ENCODE data around the gene MON1B. TPM values are rescaled to one million over a fixed set of nuclear protein-coding genes. Genes with fewer than 3 reads are reported as not detected.
A peak's percentile ranks its signal among the peaks of the same experiment; 100 is the strongest.

The MON1B gene
- total and polyA plus RNA-seq, 2 of the 13 experiments (the other 11 are each of a cell fraction or from before 2014, with no cell fraction given): 13.4 to 15.6 TPM

DNA sequence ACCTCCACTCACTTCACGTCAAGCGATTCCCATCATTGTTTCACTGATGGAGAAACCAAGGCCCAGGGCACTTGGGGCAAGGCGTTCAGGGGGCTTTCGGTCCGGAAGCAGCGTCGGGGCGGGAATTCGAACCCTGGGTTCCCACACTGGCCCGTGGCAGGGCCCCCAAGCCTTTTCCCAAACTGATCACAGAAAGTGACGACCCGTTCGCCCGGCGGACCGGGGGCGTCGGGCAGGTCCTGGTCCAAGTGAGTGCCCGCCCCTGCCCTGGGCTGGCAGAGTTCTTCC lies 856 bp upstream of the MON1B start (continued):
- TF ChIP-seq, protein P1, sequence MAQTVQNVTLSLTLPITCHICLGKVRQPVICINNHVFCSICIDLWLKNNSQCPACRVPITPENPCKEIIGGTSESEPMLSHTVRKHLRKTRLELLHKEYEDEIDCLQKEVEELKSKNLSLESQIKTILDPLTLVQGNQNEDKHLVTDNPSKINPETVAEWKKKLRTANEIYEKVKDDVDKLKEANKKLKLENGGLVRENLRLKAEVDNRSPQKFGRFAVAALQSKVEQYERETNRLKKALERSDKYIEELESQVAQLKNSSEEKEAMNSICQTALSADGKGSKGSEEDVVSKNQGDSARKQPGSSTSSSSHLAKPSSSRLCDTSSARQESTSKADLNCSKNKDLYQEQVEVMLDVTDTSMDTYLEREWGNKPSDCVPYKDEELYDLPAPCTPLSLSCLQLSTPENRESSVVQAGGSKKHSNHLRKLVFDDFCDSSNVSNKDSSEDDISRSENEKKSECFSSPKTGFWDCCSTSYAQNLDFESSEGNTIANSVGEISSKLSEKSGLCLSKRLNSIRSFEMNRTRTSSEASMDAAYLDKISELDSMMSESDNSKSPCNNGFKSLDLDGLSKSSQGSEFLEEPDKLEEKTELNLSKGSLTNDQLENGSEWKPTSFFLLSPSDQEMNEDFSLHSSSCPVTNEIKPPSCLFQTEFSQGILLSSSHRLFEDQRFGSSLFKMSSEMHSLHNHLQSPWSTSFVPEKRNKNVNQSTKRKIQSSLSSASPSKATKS (CRISPR knock-in tag; IDR thresholded peaks at IDR 0.05): no peak; the same call in 1 of the 2 replicates
- TF ChIP-seq ZNF253 (CRISPR knock-in tag; IDR thresholded peaks at IDR 0.05; ENCODE audit: borderline replicate concordance): peak; percentile 79; the same call in 1 of the 2 replicates
- no peak for TF ChIP-seq ZNF564 (CRISPR knock-in tag; IDR thresholded peaks at IDR 0.05)
- TF ChIP-seq ARHGAP35 (CRISPR knock-in tag; IDR thresholded peaks at IDR 0.05; ENCODE audit: borderline replicate concordance): no peak
- no peak for TF ChIP-seq NFIC (IDR thresholded peaks at IDR 0.05; ENCODE audit: low read length)
- TF ChIP-seq, protein P2, sequence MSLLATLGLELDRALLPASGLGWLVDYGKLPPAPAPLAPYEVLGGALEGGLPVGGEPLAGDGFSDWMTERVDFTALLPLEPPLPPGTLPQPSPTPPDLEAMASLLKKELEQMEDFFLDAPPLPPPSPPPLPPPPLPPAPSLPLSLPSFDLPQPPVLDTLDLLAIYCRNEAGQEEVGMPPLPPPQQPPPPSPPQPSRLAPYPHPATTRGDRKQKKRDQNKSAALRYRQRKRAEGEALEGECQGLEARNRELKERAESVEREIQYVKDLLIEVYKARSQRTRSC (CRISPR knock-in tag; IDR thresholded peaks at IDR 0.05; ENCODE audit: low read depth): no peak
- TF ChIP-seq, protein P3, sequence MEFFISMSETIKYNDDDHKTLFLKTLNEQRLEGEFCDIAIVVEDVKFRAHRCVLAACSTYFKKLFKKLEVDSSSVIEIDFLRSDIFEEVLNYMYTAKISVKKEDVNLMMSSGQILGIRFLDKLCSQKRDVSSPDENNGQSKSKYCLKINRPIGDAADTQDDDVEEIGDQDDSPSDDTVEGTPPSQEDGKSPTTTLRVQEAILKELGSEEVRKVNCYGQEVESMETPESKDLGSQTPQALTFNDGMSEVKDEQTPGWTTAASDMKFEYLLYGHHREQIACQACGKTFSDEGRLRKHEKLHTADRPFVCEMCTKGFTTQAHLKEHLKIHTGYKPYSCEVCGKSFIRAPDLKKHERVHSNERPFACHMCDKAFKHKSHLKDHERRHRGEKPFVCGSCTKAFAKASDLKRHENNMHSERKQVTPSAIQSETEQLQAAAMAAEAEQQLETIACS (CRISPR knock-in tag; IDR thresholded peaks at IDR 0.05): no peak
- TF ChIP-seq ZNF350 (CRISPR knock-in tag; IDR thresholded peaks at IDR 0.05; ENCODE audit: borderline replicate concordance, low read depth): no peak
- TF ChIP-seq PRPF4 (IDR thresholded peaks at IDR 0.05; ENCODE audit: low read depth, low read length, poor library complexity, severe bottlenecking): no peak
- TF ChIP-seq SIN3A (IDR thresholded peaks at IDR 0.05; ENCODE audit: borderline replicate concordance, low read depth, low read length): no peak
- TF ChIP-seq ARNT (IDR thresholded peaks at IDR 0.05): no peak
- no peak for TF ChIP-seq PHB2 (IDR thresholded peaks at IDR 0.05; ENCODE audit: partially characterized antibody)
- TF ChIP-seq, protein P4, sequence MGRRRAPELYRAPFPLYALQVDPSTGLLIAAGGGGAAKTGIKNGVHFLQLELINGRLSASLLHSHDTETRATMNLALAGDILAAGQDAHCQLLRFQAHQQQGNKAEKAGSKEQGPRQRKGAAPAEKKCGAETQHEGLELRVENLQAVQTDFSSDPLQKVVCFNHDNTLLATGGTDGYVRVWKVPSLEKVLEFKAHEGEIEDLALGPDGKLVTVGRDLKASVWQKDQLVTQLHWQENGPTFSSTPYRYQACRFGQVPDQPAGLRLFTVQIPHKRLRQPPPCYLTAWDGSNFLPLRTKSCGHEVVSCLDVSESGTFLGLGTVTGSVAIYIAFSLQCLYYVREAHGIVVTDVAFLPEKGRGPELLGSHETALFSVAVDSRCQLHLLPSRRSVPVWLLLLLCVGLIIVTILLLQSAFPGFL (CRISPR knock-in tag; IDR thresholded peaks at IDR 0.05): 0 out of 2 replicates have a peak, but pooled peaks have one; percentile 50
- no peak for TF ChIP-seq MYNN (CRISPR knock-in tag; IDR thresholded peaks at IDR 0.05; ENCODE audit: low read depth)
- TF ChIP-seq SIX1 (CRISPR knock-in tag; IDR thresholded peaks at IDR 0.05; ENCODE audit: borderline replicate concordance): no peak
- TF ChIP-seq IRX3 (CRISPR knock-in tag; IDR thresholded peaks at IDR 0.05; ENCODE audit: borderline replicate concordance, low read depth): peak; percentile 84; the same call in 1 of the 2 replicates
- TF ChIP-seq MAF1 (CRISPR knock-in tag; IDR thresholded peaks at IDR 0.05; ENCODE audit: borderline replicate concordance): no peak
- TF ChIP-seq ATAD3A (CRISPR knock-in tag; IDR thresholded peaks at IDR 0.05): no peak
- TF ChIP-seq, protein P5, sequence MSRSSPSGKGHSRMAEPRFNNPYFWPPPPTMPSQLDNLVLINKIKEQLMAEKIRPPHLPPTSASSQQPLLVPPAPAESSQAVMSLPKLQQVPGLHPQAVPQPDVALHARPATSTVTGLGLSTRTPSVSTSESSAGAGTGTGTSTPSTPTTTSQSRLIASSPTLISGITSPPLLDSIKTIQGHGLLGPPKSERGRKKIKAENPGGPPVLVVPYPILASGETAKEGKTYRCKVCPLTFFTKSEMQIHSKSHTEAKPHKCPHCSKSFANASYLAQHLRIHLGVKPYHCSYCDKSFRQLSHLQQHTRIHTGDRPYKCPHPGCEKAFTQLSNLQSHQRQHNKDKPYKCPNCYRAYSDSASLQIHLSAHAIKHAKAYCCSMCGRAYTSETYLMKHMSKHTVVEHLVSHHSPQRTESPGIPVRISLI (CRISPR knock-in tag; IDR thresholded peaks at IDR 0.05; ENCODE audit: borderline replicate concordance): no peak
- TF ChIP-seq, protein P6, sequence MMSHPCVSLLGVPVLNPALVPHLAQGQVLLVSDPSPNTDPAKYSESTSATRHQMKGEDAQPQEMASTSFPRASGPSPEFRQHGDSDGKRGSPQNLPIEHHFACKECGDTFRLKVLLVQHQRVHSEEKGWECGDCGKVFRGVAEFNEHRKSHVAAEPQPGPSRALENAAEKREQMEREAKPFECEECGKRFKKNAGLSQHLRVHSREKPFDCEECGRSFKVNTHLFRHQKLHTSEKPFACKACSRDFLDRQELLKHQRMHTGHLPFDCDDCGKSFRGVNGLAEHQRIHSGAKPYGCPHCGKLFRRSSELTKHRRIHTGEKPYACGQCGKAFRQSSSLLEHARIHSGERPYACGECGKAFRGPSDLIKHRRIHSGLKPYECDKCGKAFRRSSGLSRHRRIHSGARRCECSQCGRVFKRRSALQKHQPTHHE (CRISPR knock-in tag; IDR thresholded peaks at IDR 0.05; ENCODE audit: borderline replicate concordance): no peak
- no peak for TF ChIP-seq ZNF550 (CRISPR knock-in tag; IDR thresholded peaks at IDR 0.05; ENCODE audit: borderline replicate concordance)
